ENCODE results near the gene TXNIP. TPM values are rescaled to one million over a fixed set of nuclear protein-coding genes. Genes with fewer than 3 reads are reported as not detected.
A peak's percentile ranks its signal among the peaks of the same experiment; 100 is the strongest.

Gene TXNIP
- total RNA-seq, 1 donor from 2014 or later, result 213 TPM

- Mint-ChIP-seq H3K4me1 (peaks cover 4% of the 10 kb centered on the region), H3K27me3 (ENCODE audit: insufficient read depth, low read depth) (peaks cover 8% of the 10 kb centered on the region), H3K27ac (no peak overlapping the region), H3K9me3 (no peaks in the 10 kb centered on the region), H3K36me3 (no peaks in the 10 kb centered on the region), H3K4me3 (no peak overlapping the region)
- H2AFZ ChIP-seq (replicated peaks), result no peak overlapping the region
- H3K4me2 ChIP-seq, result no peak overlapping the region
- DNase-seq (ENCODE audit: low spot score), result no peak
- H3K9me3 ChIP-seq (ENCODE audit: low read depth), result no peaks in the 10 kb centered on the region
- H4K20me1 ChIP-seq (ENCODE audit: low read depth), result no peaks in the 10 kb centered on the region
- H3K27ac ChIP-seq, result no peak overlapping the region
- H3K4me3 ChIP-seq, result no peak overlapping the region
- no peak overlapping the region for H3K9ac ChIP-seq
- TF ChIP-seq, protein P1, sequence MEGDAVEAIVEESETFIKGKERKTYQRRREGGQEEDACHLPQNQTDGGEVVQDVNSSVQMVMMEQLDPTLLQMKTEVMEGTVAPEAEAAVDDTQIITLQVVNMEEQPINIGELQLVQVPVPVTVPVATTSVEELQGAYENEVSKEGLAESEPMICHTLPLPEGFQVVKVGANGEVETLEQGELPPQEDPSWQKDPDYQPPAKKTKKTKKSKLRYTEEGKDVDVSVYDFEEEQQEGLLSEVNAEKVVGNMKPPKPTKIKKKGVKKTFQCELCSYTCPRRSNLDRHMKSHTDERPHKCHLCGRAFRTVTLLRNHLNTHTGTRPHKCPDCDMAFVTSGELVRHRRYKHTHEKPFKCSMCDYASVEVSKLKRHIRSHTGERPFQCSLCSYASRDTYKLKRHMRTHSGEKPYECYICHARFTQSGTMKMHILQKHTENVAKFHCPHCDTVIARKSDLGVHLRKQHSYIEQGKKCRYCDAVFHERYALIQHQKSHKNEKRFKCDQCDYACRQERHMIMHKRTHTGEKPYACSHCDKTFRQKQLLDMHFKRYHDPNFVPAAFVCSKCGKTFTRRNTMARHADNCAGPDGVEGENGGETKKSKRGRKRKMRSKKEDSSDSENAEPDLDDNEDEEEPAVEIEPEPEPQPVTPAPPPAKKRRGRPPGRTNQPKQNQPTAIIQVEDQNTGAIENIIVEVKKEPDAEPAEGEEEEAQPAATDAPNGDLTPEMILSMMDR (IDR thresholded peaks at IDR 0.05), result no peak
- TF ChIP-seq EZH2 (IDR thresholded peaks at IDR 0.05) (no peak), EZH2phosphoT487 (IDR thresholded peaks at IDR 0.05) (no peak)
- no peaks in the 10 kb centered on the region for H3K79me2 ChIP-seq (ENCODE audit: low read depth)
- H3K4me1 ChIP-seq, result no peaks in the 10 kb centered on the region
- no peaks in the 10 kb centered on the region for H3F3A ChIP-seq (ENCODE audit: low read depth)
- peaks cover 29% of the 10 kb centered on the region for H3K27me3 ChIP-seq
- no peaks in the 10 kb centered on the region for H3K36me3 ChIP-seq
Measured at GRCh38 chr1:146013559-146013922, 17.2 kb upstream of the TXNIP start.

- TF ChIP-seq EZH2phosphoT487 (IDR thresholded peaks at IDR 0.05), result no peak
- TF ChIP-seq, protein P1 (IDR thresholded peaks at IDR 0.05), result peak; percentile 76
- Mint-ChIP-seq H3K9me3 (no peaks in the 10 kb centered on the region), H3K27ac (no peak overlapping the region), H3K4me3 (no peak overlapping the region), H3K27me3 (ENCODE audit: insufficient read depth, low read depth) (peaks cover 4% of the 10 kb centered on the region), H3K36me3 (no peaks in the 10 kb centered on the region), H3K4me1 (peaks cover 4% of the 10 kb centered on the region)
- H3K4me2 ChIP-seq, result no peak overlapping the region
- H3K27ac ChIP-seq, result no peak overlapping the region
- H3K27me3 ChIP-seq, result peaks cover 23% of the 10 kb centered on the region
- H3K9me3 ChIP-seq (ENCODE audit: low read depth), result no peaks in the 10 kb centered on the region
- H3K79me2 ChIP-seq (ENCODE audit: low read depth), result no peaks in the 10 kb centered on the region
- H3F3A ChIP-seq (ENCODE audit: low read depth), result no peaks in the 10 kb centered on the region
- H3K4me3 ChIP-seq, result no peak overlapping the region
- no peaks in the 10 kb centered on the region for H4K20me1 ChIP-seq (ENCODE audit: low read depth)
- DNase-seq (ENCODE audit: low spot score), result peak; percentile 66
- no peak overlapping the region for H2AFZ ChIP-seq (replicated peaks)
- no peaks in the 10 kb centered on the region for H3K4me1 ChIP-seq
- H3K9ac ChIP-seq, result no peak overlapping the region
- H3K36me3 ChIP-seq, result no peaks in the 10 kb centered on the region
Measured at GRCh38 chr1:146012703-146013558, 16.6 kb upstream of the TXNIP start.

GRCh38 chr1:146010126-146010738, 13.9 kb upstream of the TXNIP start:
- H4K20me1 ChIP-seq (ENCODE audit: low read depth), result no peaks in the 10 kb centered on the region
- no peaks in the 10 kb centered on the region for H3F3A ChIP-seq (ENCODE audit: low read depth)
- Mint-ChIP-seq H3K27me3 (ENCODE audit: insufficient read depth, low read depth) (no peaks in the 10 kb centered on the region), H3K27ac (no peak overlapping the region), H3K9me3 (no peaks in the 10 kb centered on the region), H3K36me3 (no peaks in the 10 kb centered on the region), H3K4me3 (no peak overlapping the region), H3K4me1 (peaks cover 9% of the 10 kb centered on the region)
- H3K4me3 ChIP-seq, result no peak overlapping the region
- DNase-seq (ENCODE audit: low spot score), result no peak
- TF ChIP-seq EZH2 (IDR thresholded peaks at IDR 0.05) (no peak), EZH2phosphoT487 (IDR thresholded peaks at IDR 0.05) (no peak)
- TF ChIP-seq, protein P1 (IDR thresholded peaks at IDR 0.05), result no peak
- H3K27me3 ChIP-seq, result no peaks in the 10 kb centered on the region
- H2AFZ ChIP-seq (replicated peaks), result no peak overlapping the region
- H3K4me1 ChIP-seq, result no peaks in the 10 kb centered on the region
- H3K9me3 ChIP-seq (ENCODE audit: low read depth), result no peaks in the 10 kb centered on the region
- H3K9ac ChIP-seq, result no peak overlapping the region
- no peak overlapping the region for H3K4me2 ChIP-seq
- H3K36me3 ChIP-seq, result no peaks in the 10 kb centered on the region
- H3K27ac ChIP-seq, result no peak overlapping the region
- H3K79me2 ChIP-seq (ENCODE audit: low read depth), result no peaks in the 10 kb centered on the region

Data from neural progenitor cell (in vitro differentiated cells).